ENCODE data around the gene STRN. TPM values are rescaled to one million over a fixed set of nuclear protein-coding genes. Genes with fewer than 3 reads are reported as not detected.

STRN gene
- total RNA-seq, 2 experiments from 2014 or later = 16.1 to 32.6 TPM

GRCh38 chr2:36839976-36840617 lies 126.2 kb downstream of the STRN start:
- no peak for DNase-seq (ENCODE audit: low spot score)
- Histone ChIP-seq H4K20me1 (ENCODE audit: insufficient read depth, low read length) (no peaks in the 10 kb centered on the region), H3K36me3 (ENCODE audit: insufficient read depth, low read length) (no peaks in the 10 kb centered on the region), H3K27ac (ENCODE audit: low read depth, low read length, poor library complexity, severe bottlenecking) (no peak overlapping the region), H3K4me1 (ENCODE audit: insufficient read depth, low read length, poor library complexity, severe bottlenecking) (no peaks in the 10 kb centered on the region), H3K79me2 (ENCODE audit: insufficient read depth, low read depth, low read length) (no peaks in the 10 kb centered on the region), H3K4me3 (ENCODE audit: low read depth, low read length, poor library complexity, severe bottlenecking) (no peak overlapping the region), H3K4me2 (ENCODE audit: low read length) (no peak overlapping the region), H3K9me3 (ENCODE audit: low read length) (no peaks in the 10 kb centered on the region), H3K9me2 (ENCODE audit: insufficient read depth, low read length) (no peaks in the 10 kb centered on the region), H2AFZ (ENCODE audit: low read length) (no peak overlapping the region)
- no peak for TF ChIP-seq EZH2phosphoT487 (IDR thresholded peaks at IDR 0.05; ENCODE audit: borderline replicate concordance, low read depth, low read length)
- TF ChIP-seq CTCF (conservative IDR thresholded peaks at IDR 0.05; ENCODE audit: low read length) = no peak
- BruUV-seq (replicated peaks) = no TSS peak
- POLR2A ChIA-PET = interaction anchor here (0.6 to 1.1 kb wide), 4 partner anchors 9 to 379 kb away, joined by 3 to 4 read pairs (median 3); no protein-coding TSS in a partner anchor
- intact Hi-C loops (cut with micrococcal nuclease; ENCODE audit: unreplicated experiment) = no loop called here
- CTCF ChIA-PET (ENCODE audit: unreplicated experiment) = no interaction called here

DNA sequence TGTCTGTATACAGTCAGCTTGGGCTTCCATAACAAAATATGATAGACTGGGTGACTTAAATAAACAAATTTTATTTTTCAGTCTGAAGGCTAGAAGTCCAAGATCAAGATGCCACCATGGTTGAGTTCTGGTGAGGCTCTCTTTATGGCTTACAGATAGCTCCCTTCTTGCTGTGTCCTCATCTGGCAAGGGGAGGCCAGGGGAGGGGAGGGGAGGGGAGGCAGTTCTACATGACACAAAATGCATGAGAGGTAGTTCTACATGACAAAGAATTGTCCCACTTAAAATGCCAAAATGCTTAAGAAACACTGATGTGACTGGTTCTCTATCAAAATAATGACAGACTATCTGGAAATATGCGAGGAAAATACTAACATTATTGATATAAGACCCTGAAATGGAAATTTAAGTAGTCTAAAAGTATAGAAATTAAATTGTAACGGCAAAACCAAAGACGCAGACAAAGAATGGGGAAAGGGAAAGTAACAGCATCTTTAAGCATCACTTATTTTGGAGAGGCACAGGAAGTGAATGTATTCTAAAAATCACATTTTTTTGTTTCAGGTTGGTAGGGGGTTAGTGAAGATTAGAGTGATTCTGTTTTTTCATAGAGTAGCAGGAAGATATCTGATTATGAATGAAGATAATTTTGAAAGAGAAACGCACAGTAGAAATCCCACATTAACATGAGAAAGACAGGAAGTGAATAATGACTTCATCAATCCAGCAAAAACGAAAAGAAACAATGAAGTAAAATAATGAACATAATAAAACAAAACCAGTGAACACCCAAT lies 131.4 kb downstream of the STRN start:
- CTCF ChIA-PET (ENCODE audit: unreplicated experiment) = no interaction called here
- Histone ChIP-seq H3K27ac (ENCODE audit: low read depth, low read length, poor library complexity, severe bottlenecking) (no peak overlapping the region), H4K20me1 (ENCODE audit: insufficient read depth, low read length) (no peaks in the 10 kb centered on the region), H3K4me3 (ENCODE audit: low read depth, low read length, poor library complexity, severe bottlenecking) (no peak overlapping the region), H3K9me3 (ENCODE audit: low read length) (no peaks in the 10 kb centered on the region), H3K79me2 (ENCODE audit: insufficient read depth, low read depth, low read length) (no peaks in the 10 kb centered on the region), H3K36me3 (ENCODE audit: insufficient read depth, low read length) (no peaks in the 10 kb centered on the region), H3K4me2 (ENCODE audit: low read length) (no peak overlapping the region), H3K9me2 (ENCODE audit: insufficient read depth, low read length) (no peaks in the 10 kb centered on the region), H2AFZ (ENCODE audit: low read length) (no peak overlapping the region), H3K4me1 (ENCODE audit: insufficient read depth, low read length, poor library complexity, severe bottlenecking) (no peaks in the 10 kb centered on the region)
- BruUV-seq (replicated peaks) = no TSS peak
- POLR2A ChIA-PET = interaction anchor here (0.7 kb wide), 1 partner anchor 20 kb away, joined by 3 read pairs; no protein-coding TSS in a partner anchor
- intact Hi-C loops (cut with micrococcal nuclease; ENCODE audit: unreplicated experiment) = no loop called here
- TF ChIP-seq EZH2phosphoT487 (IDR thresholded peaks at IDR 0.05; ENCODE audit: borderline replicate concordance, low read depth, low read length) = no peak
- no peak for TF ChIP-seq CTCF (conservative IDR thresholded peaks at IDR 0.05; ENCODE audit: low read length)
- DNase-seq (ENCODE audit: low spot score) = no peak

DNA sequence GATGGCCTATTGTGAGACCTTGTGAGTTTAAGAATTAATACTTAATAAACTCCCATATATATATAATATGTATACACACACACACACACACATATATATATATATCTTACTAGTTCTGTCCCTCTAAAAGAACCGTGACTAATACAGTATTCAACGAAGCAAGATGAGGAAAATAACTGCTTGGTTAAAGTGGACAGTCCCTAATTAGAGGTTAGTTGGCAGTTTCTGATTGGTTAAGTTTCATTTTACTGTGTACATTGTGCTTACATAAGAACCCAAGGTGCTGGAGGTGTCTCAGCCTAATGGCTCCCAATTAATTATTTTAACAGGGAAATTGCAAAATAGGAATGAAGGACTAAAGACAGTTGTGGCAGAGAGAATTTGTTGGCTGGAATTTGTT lies 132.1 kb downstream of the STRN start:
- no peak overlapping the region for H3K4me2 ChIP-seq (ENCODE audit: low read length)
- H3K79me2 ChIP-seq (ENCODE audit: insufficient read depth, low read depth, low read length) = no peaks in the 10 kb centered on the region
- no peak overlapping the region for H3K27ac ChIP-seq (ENCODE audit: low read depth, low read length, poor library complexity, severe bottlenecking)
- no peaks in the 10 kb centered on the region for H3K36me3 ChIP-seq (ENCODE audit: insufficient read depth, low read length)
- ChIA-PET CTCF (ENCODE audit: unreplicated experiment) (no interaction called here), POLR2A (no interaction called here)
- intact Hi-C loops (cut with micrococcal nuclease; ENCODE audit: unreplicated experiment) = no loop called here
- no peak overlapping the region for H2AFZ ChIP-seq (ENCODE audit: low read length)
- no peak for TF ChIP-seq EZH2phosphoT487 (IDR thresholded peaks at IDR 0.05; ENCODE audit: borderline replicate concordance, low read depth, low read length)
- no peak for TF ChIP-seq CTCF (conservative IDR thresholded peaks at IDR 0.05; ENCODE audit: low read length)
- H3K4me1 ChIP-seq (ENCODE audit: insufficient read depth, low read length, poor library complexity, severe bottlenecking) = no peaks in the 10 kb centered on the region
- no peaks in the 10 kb centered on the region for H3K9me3 ChIP-seq (ENCODE audit: low read length)
- BruUV-seq (replicated peaks) = no TSS peak
- no peaks in the 10 kb centered on the region for H3K9me2 ChIP-seq (ENCODE audit: insufficient read depth, low read length)
- no peak overlapping the region for H3K4me3 ChIP-seq (ENCODE audit: low read depth, low read length, poor library complexity, severe bottlenecking)
- H4K20me1 ChIP-seq (ENCODE audit: insufficient read depth, low read length) = no peaks in the 10 kb centered on the region
- DNase-seq (ENCODE audit: low spot score) = no peak
